HG03196 (cell line): ENCODE measurements around the gene KLHL35.
"Not testable (repeated sequence)": the region's sequence is repeated elsewhere in the genome, so short reads cannot be mapped to it uniquely, and the experiment has no call there.

Experiments
- ATAC-seq: cut with Tn5 transposase; IDR thresholded peaks from one replicate; pipeline ENCODE4 v1.9.1; 2021; ENCODE audit not compliant: unreplicated experiment

KLHL35 gene

GRCh38 chr11:75394085-75394840 is 38.7 kb downstream of the KLHL35 start:
- no peak for ATAC-seq

- no peak for ATAC-seq
These were observed 43.1 kb downstream of the KLHL35 start for GRCh38 chr11:75389925-75390324.

GRCh38 chr11:75389276-75389605 is 43.8 kb downstream of the KLHL35 start:
- no peak for ATAC-seq

GRCh38 chr11:75388386-75389275 is 44.4 kb downstream of the KLHL35 start:
- no peak for ATAC-seq

- no peak for ATAC-seq
These were observed 45.2 kb downstream of the KLHL35 start for GRCh38 chr11:75387736-75388294.

GRCh38 chr11:75386942-75387630 is 45.9 kb downstream of the KLHL35 start:
- ATAC-seq: no peak

- no peak for ATAC-seq
These were observed 48.4 kb downstream of the KLHL35 start for GRCh38 chr11:75384438-75385080.

- ATAC-seq: no peak
These were observed 49.8 kb downstream of the KLHL35 start for GRCh38 chr11:75383246-75383645.

GRCh38 chr11:75380716-75381420 is 52.1 kb downstream of the KLHL35 start:
- ATAC-seq: no peak

- no peak for ATAC-seq
These were observed 52.8 kb downstream of the KLHL35 start for GRCh38 chr11:75380245-75380644.

GRCh38 chr11:75378776-75379175 is 54.2 kb downstream of the KLHL35 start:
- not testable (repeated sequence) for ATAC-seq

- ATAC-seq: no peak
These were observed 56.8 kb downstream of the KLHL35 start for GRCh38 chr11:75376175-75376574.

GRCh38 chr11:75375626-75376025 is 57.4 kb downstream of the KLHL35 start:
- no peak for ATAC-seq

- ATAC-seq: no peak
These were observed 58.4 kb downstream of the KLHL35 start for GRCh38 chr11:75374646-75375045.

GRCh38 chr11:75373201-75373600 is 59.8 kb downstream of the KLHL35 start:
- ATAC-seq: no peak
